K562 (cell line): ENCODE results near the gene SHROOM3. TPM values are rescaled to one million over a fixed set of nuclear protein-coding genes. Genes with fewer than 3 reads are reported as not detected.

Experiments used
- ATAC-seq: fragments of 200-7000 bp; cut with Tn5 transposase; 3 replicates; pipeline ENCODE4 v1.9.1; 2020; ENCODE audit warnings: moderate library complexity
- BruUV-seq: library from RNA; stranded (reverse); fragments of 400-500 nt; replicated peaks from 2 replicates; lab custom pipeline; 2021; lab: Mats Ljungman, UMichigan
- CTCF ChIA-PET: fragments of 300-600 bp; formaldehyde crosslinking; extraction: SDS; loops from one replicate; lab custom pipeline; 2021; ENCODE audit warnings: low intra/inter-chr PET ratio; lab: Yijun Ruan, JAX
- POLR2A ChIA-PET: fragments of 300-600, 350-650 bp; sonication (Branson Sonifier 250); formaldehyde crosslinking; extraction: SDS; loops from one replicate; lab custom pipeline; 2021; ENCODE audit warnings: antibody characterized with exemption, inconsistent platforms; lab: Yijun Ruan, JAX
- DNase-seq, 4 experiments: peaks; one replicate each; pipeline versions ENCODE4 v3.0.0 to v3.0.0-alpha.2; 2011 to 2018; ENCODE audit warnings: low spot score in 3 of 4, mixed read lengths in 3 of 4; ENCODE audit errors: extremely low read depth in 1 of 4
- FAIRE-seq: peaks from 2 replicates; lab custom pipeline; 2011; peaks lifted over from hg19 to GRCh38; lab: Jason Lieb, UNC
- H2AFZ ChIP-seq: 2 replicates; pipeline ENCODE4 v1.6.0; 2011; ENCODE audit warnings: low read depth, low read length, control low read depth, inconsistent platforms
- H3K27ac ChIP-seq: fragments of 200-600 bp; 3 replicates; pipeline ENCODE4 v1.8.0; 2011; ENCODE audit warnings: low read depth, mild to moderate bottlenecking, control low read depth, inconsistent platforms, low read length, moderate library complexity, mixed read lengths; ENCODE audit errors: extremely low read depth
- H3K27me3 ChIP-seq, 2 experiments: fragments of 300-600 bp in 1 of 2; 2 replicates in 1 of 2; 3 replicates in 1 of 2; pipeline versions ENCODE4 v1.6.0 to v1.8.0; 2011; ENCODE audit warnings: inconsistent platforms in 2 of 2, low read length in 2 of 2, mild to moderate bottlenecking in 1 of 2, mixed read lengths in 1 of 2, moderate library complexity in 1 of 2; ENCODE audit not compliant: control insufficient read depth in 2 of 2, insufficient read depth in 2 of 2
- H3K36me3 ChIP-seq: fragments of 300-600 bp; 3 replicates; pipeline ENCODE4 v1.8.0; 2011; ENCODE audit warnings: mild to moderate bottlenecking, low read length, inconsistent platforms; ENCODE audit not compliant: control insufficient read depth, insufficient read depth
- H3K4me1 ChIP-seq, 2 experiments: fragments of 200-600 bp in 1 of 2; replicated peaks in 1 of 2; 2 replicates in 1 of 2; 3 replicates in 1 of 2; pipeline versions ENCODE4 v1.5.1 to v1.8.0; 2011; ENCODE audit warnings: inconsistent platforms in 2 of 2, low read length in 2 of 2, mild to moderate bottlenecking in 1 of 2, mixed read lengths in 1 of 2, moderate library complexity in 1 of 2; ENCODE audit not compliant: control insufficient read depth in 2 of 2, insufficient read depth in 2 of 2
- H3K4me2 ChIP-seq: 2 replicates; pipeline ENCODE4 v1.6.1; 2011; ENCODE audit warnings: low read length, control low read depth, inconsistent platforms, mixed read lengths; ENCODE audit not compliant: insufficient read depth
- H3K4me3 ChIP-seq: fragments of 200-600 bp; sonication (generic), shearing (Covaris generic); 2 replicates; pipeline ENCODE4 v1.5.1; 2016; ENCODE audit warnings: control low read depth, inconsistent platforms
- H3K79me2 ChIP-seq: fragments of 200-600 bp; 3 replicates; pipeline ENCODE4 v1.8.0; 2011; ENCODE audit warnings: low read length, inconsistent platforms; ENCODE audit not compliant: control insufficient read depth, insufficient read depth
- H3K9ac ChIP-seq, 2 experiments: 2 replicates each; pipeline versions ENCODE4 v1.6.0 to v1.6.1; 2011; ENCODE audit warnings: low read depth in 2 of 2, low read length in 2 of 2, control low read depth in 1 of 2, inconsistent platforms in 1 of 2, mild to moderate bottlenecking in 1 of 2, mixed read lengths in 1 of 2; ENCODE audit not compliant: insufficient read depth in 1 of 2
- H3K9me1 ChIP-seq: one replicate; pipeline ENCODE4 v1.6.0; 2011; ENCODE audit warnings: inconsistent platforms, mild to moderate bottlenecking, low read length, moderate library complexity; ENCODE audit not compliant: control insufficient read depth, insufficient read depth
- H3K9me3 ChIP-seq: replicated peaks from 2 replicates; pipeline ENCODE4 v1.5.1; 2011; ENCODE audit warnings: low read depth, low read length, inconsistent platforms; ENCODE audit not compliant: control insufficient read depth, insufficient read depth
- H4K20me1 ChIP-seq: replicated peaks from 2 replicates; pipeline ENCODE4 v1.6.1; 2011; ENCODE audit warnings: low read length, inconsistent platforms, mixed read lengths; ENCODE audit not compliant: control insufficient read depth, insufficient read depth
- GABPA ChIP-seq: fragments of 200-800 bp; sonication (Bioruptor generic); conservative IDR thresholded peaks from 2 replicates; pipeline ENCODE4 v1.6.1; 2016; ENCODE audit warnings: low read depth, missing genetic modification characterization, missing compliant biosample characterization
- HOMEZ ChIP-seq: fragments of 250-450 bp; sonication (Bioruptor Pico); IDR thresholded peaks from 2 replicates; pipeline ENCODE4 v1.4.0; 2020; ENCODE audit warnings: mild to moderate bottlenecking, moderate library complexity
- L3MBTL2 ChIP-seq: fragments of 450-650 bp; IDR thresholded peaks from 2 replicates; pipeline ENCODE4 v1.6.1; 2016; ENCODE audit warnings: mild to moderate bottlenecking, moderate library complexity
- TEAD1 ChIP-seq, 2 experiments: fragments of 450-650 bp in 1 of 2; sonication (generic) in 1 of 2; formaldehyde crosslinking; IDR thresholded peaks; 2 replicates each; pipeline versions ENCODE4 v1.4.0 to v1.8.0; 2020 to 2022; ENCODE audit warnings: mild to moderate bottlenecking in 2 of 2, missing genetic modification reagents in 1 of 2
- ZNF584 ChIP-seq: fragments of 200-800 bp; sonication (Bioruptor generic); IDR thresholded peaks from 2 replicates; pipeline ENCODE4 v1.6.1; 2016; ENCODE audit warnings: low read depth, mild to moderate bottlenecking, missing genetic modification characterization, missing compliant biosample characterization
- WGBS: fragments of 100-300 bp; shearing (Covaris generic); methylation state at CpG from one replicate; pipeline ENCODE4 v1.1.6; 2016; ENCODE audit warnings: low coverage, mixed read lengths; ENCODE audit not compliant: insufficient coverage; ENCODE audit errors: missing lambda C conversion rate; 5-methylcytosine and 5-hydroxymethylcytosine counted together
- in situ Hi-C: fragments of 300-500 bp; cut with MboI; formaldehyde crosslinking; loops from 4 replicates; pipeline ENCODE4 v1.15.0; 2018; ENCODE audit warnings: inconsistent platforms, mixed read lengths
- intact Hi-C: fragments of 100-400 bp; cut with micrococcal nuclease; formaldehyde crosslinking; loops from 2 replicates; pipeline ENCODE4 v1.14.2; 2022
- polyA plus RNA-seq, 8 experiments: library from polyadenylated mRNA; depleted of rRNA in 4 of 8; stranded (reverse) in 5 of 8; unstranded in 3 of 8; fragments of >200 nt; fragmentation: Nextera tagmentation in 2 of 8; fragmentation: Illumina TruSeq in 1 of 8; extraction: Ambion mirVana in 2 of 8; extraction: Trizol in 1 of 8; gene quantifications; 2 replicates each; pipeline versions ENCODE4 v1.2.1 to v1.2.3, GENCODE V29; 2011 to 2014; ENCODE audit warnings: inconsistent platforms in 1 of 8, missing spikeins in 1 of 8
- total RNA-seq, 7 experiments: library from RNA; depleted of rRNA in 6 of 7; stranded (reverse); fragments of >200 nt in 6 of 7; fragmentation: Illumina TruSeq in 2 of 7; extraction: Trizol in 2 of 7; gene quantifications; 2 replicates each; pipeline versions ENCODE4 v1.2.1 to v1.2.3, GENCODE V29; 2011 to 2021; ENCODE audit warnings: low replicate concordance in 1 of 7
- TF ChIP-seq, protein P1 (sequence below): fragments of 250-450 bp; sonication (Bioruptor Pico); IDR thresholded peaks from 2 replicates; pipeline ENCODE4 v1.9.0; 2021; ENCODE audit warnings: mild to moderate bottlenecking
- TF ChIP-seq, protein P2 (sequence below): fragments of 450-650 bp; formaldehyde crosslinking; IDR thresholded peaks from 2 replicates; pipeline ENCODE4 v1.4.0; 2022; ENCODE audit warnings: mild to moderate bottlenecking, moderate library complexity
- TF ChIP-seq, protein P3 (sequence below), 2 experiments: fragments of 450-650 bp; IDR thresholded peaks; 2 replicates each; pipeline ENCODE4 v1.6.1; 2016; ENCODE audit warnings: mild to moderate bottlenecking in 2 of 2, borderline replicate concordance in 1 of 2, low read depth in 1 of 2, moderate library complexity in 1 of 2

Gene SHROOM3
- total and polyA plus RNA-seq, 9 of the 15 experiments (the other 6 are each of a cell fraction or from before 2014, with no cell fraction given) = 0.01 to 0.07 TPM; not detected in 7

DNA sequence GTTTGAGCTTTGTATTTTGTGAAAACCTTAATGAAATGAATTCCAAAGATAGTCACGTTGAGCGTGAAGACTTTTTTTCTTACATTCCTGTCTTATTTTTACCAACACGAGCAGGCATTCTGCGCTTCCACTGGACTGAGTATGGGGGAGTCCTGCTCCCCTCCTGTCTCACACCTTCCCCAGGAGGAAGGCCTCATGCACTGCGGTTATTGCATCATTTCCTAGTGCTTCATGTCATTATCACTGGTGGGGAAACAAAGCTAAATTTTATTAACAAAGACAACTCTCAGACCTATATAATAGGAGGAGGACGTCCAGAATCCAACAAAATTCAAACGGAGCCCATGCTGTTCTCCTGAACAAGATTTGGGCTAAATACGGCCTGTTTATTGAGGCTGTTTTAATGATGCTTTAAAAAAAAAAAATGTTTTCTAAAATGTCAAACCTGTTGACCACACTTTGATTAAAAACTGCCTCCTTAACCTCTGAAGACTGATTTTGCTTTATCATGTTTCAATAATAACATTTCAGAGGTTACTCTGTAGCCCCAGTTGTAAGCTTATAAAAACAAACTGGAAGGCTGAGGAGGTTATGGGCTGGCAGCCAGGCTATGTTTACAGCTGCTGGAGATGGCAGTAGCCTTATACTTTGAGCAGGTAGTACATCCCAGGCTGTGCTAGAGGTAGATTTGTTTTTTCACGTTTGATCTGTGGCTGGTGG lies 344.9 kb downstream of the SHROOM3 start:
- Histone ChIP-seq H3K27ac (no peak overlapping the region), H3K79me2 (no peaks in the 10 kb centered on the region), H2AFZ (no peak overlapping the region), H3K36me3 (no peaks in the 10 kb centered on the region), H4K20me1 (no peaks in the 10 kb centered on the region), H3K4me2 (no peak overlapping the region), H3K27me3 (peaks cover 0 to 4% of the 10 kb centered on the region in 2 experiments; a peak in 1 of 5 replicates), H3K4me1 (peaks cover 0 to 11% of the 10 kb centered on the region in 2 experiments; a peak in 2 of 5 replicates), H3K9me3 (no peaks in the 10 kb centered on the region), H3K9ac (no peak overlapping the region), H3K4me3 (no peak overlapping the region), H3K9me1 (no peaks in the 10 kb centered on the region)
- CTCF ChIA-PET = no interaction called here
- ATAC-seq = peak; percentile 50; the same call in 1 of the 3 replicates
- POLR2A ChIA-PET = interaction anchor here (0.6 kb wide), 1 partner anchor 311 kb away, joined by 3 read pairs; no protein-coding TSS in a partner anchor
- intact Hi-C loops (no loop called here), in situ Hi-C loops (no loop called here)
- FAIRE-seq = no peak
- WGBS = 24% methylated on average over 9 of the region's 9 CpGs
- no TSS peak for BruUV-seq
- no peak for DNase-seq
- peak; percentile 77 for TF ChIP-seq L3MBTL2
- TF ChIP-seq, protein P1, sequence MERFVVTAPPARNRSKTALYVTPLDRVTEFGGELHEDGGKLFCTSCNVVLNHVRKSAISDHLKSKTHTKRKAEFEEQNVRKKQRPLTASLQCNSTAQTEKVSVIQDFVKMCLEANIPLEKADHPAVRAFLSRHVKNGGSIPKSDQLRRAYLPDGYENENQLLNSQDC = no peak
- peak; percentile 50; the same call in 1 of the 2 replicates for TF ChIP-seq ZNF584 (CRISPR knock-in tag)
- peak; percentile 22; the same call in 1 of the 2 replicates for TF ChIP-seq GABPA (tag)
- TF ChIP-seq, protein P2, sequence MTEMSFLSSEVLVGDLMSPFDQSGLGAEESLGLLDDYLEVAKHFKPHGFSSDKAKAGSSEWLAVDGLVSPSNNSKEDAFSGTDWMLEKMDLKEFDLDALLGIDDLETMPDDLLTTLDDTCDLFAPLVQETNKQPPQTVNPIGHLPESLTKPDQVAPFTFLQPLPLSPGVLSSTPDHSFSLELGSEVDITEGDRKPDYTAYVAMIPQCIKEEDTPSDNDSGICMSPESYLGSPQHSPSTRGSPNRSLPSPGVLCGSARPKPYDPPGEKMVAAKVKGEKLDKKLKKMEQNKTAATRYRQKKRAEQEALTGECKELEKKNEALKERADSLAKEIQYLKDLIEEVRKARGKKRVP (CRISPR knock-in tag) = peak; percentile 78
- no peak for TF ChIP-seq HOMEZ (CRISPR knock-in tag)
- TF ChIP-seq TEAD1 (CRISPR knock-in tag; IDR thresholded peaks at IDR 0.05) = no peak
- TF ChIP-seq, protein P3, sequence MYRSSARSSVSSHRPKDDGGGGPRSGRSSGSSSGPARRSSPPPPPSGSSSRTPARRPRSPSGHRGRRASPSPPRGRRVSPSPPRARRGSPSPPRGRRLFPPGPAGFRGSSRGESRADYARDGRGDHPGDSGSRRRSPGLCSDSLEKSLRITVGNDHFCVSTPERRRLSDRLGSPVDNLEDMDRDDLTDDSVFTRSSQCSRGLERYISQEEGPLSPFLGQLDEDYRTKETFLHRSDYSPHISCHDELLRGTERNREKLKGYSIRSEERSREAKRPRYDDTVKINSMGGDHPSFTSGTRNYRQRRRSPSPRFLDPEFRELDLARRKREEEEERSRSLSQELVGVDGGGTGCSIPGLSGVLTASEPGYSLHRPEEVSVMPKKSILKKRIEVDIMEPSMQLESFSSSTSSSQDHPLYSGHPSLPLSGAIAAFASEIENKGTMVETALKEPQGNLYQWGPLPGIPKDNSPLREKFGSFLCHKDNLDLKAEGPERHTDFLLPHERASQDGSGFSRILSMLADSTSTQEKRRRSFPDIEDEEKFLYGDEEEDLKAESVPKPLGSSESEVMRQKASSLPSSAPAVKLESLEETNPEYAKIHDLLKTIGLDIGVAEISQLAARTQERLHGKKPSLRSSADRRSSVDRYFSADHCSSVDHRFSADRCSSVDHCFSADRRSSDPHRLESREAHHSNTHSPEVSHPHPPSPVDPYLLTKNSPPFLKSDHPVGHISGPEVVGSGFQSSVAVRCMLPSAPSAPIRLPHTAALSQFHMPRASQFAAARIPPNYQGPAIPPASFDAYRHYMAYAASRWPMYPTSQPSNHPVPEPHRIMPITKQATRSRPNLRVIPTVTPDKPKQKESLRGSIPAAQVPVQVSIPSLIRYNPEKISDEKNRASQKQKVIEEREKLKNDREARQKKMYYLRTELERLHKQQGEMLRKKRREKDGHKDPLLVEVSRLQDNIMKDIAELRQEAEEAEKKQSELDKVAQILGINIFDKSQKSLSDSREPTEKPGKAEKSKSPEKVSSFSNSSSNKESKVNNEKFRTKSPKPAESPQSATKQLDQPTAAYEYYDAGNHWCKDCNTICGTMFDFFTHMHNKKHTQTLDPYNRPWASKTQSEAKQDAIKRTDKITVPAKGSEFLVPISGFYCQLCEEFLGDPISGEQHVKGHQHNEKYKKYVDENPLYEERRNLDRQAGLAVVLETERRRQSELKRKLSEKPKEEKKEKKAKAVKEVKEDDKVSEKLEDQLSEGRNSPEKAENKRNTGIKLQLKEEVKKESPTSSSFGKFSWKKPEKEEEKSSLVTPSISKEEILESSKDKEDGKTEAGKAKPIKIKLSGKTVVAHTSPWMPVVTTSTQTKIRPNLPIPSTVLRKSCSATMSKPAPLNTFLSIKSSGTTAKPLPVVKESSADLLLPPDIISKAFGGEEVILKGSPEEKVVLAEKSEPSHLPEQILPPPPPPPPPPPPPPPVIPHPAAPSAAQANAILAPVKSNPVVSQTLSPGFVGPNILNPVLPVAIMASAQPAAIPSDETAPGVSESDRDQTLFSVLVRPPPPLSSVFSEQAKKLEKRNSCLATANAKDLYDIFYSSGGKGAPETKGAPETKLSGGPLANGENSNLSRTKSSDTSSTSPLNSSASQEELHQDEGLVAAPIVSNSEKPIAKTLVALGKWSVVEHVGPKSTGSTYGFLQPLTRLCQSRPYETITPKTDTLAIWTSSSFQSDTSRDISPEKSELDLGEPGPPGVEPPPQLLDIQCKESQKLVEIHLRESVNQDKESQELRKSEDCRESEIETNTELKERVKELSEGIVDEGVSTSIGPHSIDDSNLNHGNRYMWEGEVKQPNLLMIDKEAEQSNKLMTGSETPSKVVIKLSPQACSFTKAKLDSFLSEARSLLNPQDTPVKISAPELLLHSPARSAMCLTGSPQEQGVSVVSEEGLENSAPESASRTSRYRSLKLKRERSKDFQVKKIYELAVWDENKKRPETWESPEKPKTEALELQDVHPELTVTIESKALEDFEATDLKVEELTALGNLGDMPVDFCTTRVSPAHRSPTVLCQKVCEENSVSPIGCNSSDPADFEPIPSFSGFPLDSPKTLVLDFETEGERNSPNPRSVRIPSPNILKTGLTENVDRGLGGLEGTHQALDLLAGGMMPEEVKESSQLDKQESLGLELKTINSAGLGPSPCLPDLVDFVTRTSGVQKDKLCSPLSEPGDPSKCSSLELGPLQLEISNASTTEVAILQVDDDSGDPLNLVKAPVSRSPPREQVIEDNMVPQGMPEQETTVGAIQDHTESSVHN (IDR thresholded peaks at IDR 0.05; ENCODE audit: borderline replicate concordance in 1 of 2, low read depth in 1 of 2) = no peak
